ENCODE results near the gene SNRNP25.
"Not testable (repeated sequence)": the region's sequence is repeated elsewhere in the genome, so short reads cannot be mapped to it uniquely, and the experiment has no call there.

SNRNP25 gene

DNA sequence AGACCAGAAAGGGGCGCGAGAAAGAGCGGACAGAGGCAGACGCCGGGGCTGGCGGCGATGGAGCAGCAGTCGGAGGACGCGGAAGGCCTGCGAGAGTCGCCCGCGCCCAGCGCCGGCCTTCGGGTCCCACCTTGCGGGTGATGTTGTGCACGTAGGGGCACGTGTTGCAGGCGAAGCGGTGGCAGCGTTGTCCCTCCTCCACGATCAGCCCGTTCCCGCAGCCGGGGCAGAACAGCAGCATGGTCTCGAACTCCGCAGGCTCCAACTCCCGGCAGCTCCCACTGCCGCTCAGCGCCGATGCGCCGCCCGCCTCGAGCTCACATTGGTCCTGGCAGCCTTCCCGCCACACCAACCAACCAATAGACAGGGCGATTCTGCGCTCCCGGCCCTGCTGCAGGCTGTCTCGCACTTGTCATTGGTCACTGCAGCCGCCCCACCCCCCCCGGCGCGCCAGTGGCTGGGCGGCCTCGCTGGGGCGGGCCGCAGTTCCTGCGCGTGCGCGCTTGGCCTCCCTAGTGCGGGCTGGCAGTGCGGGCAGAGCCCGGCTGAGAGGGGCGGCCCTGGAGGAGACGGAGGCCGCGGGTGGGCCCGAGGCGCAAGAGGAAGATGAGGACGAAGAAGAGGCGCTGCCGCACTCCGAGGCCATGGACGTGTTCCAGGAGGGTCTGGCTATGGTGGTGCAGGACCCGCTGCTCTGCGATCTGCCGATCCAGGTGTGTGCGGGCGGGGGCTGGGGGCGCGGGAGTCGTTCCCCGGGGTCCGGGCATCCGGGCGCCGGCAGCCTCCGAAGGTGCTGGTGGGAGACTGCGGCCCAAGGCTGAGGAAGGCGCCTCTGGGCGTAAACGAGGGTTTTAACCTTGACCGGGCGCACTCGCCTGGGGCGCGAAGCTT is at the start of gene SNRNP25, which contains the start of gene POLR3K:
TSS of gene SNRNP25 (plus strand) at position 483 of the 891 bp plus-strand sequence. CDS start at position 672, 189 bp downstream.
TSS of gene POLR3K (minus strand) at position 263 of the 891 bp plus-strand sequence. CDS start at position 241, 22 bp downstream.
- peak within 1 kb of the TSS; percentile 93 for H3K4me3 ChIP-seq (ENCODE audit: low read depth, low read length)
- TF ChIP-seq, protein P1, sequence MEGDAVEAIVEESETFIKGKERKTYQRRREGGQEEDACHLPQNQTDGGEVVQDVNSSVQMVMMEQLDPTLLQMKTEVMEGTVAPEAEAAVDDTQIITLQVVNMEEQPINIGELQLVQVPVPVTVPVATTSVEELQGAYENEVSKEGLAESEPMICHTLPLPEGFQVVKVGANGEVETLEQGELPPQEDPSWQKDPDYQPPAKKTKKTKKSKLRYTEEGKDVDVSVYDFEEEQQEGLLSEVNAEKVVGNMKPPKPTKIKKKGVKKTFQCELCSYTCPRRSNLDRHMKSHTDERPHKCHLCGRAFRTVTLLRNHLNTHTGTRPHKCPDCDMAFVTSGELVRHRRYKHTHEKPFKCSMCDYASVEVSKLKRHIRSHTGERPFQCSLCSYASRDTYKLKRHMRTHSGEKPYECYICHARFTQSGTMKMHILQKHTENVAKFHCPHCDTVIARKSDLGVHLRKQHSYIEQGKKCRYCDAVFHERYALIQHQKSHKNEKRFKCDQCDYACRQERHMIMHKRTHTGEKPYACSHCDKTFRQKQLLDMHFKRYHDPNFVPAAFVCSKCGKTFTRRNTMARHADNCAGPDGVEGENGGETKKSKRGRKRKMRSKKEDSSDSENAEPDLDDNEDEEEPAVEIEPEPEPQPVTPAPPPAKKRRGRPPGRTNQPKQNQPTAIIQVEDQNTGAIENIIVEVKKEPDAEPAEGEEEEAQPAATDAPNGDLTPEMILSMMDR (IDR thresholded peaks at IDR 0.05; ENCODE audit: insufficient read depth, low read length, missing control alignments) = no peak
- DNase-seq (ENCODE audit: low read depth, low spot score) = peak; percentile 79
- ChIA-PET POLR2A (interaction anchor here (0.5 to 1.0 kb wide), 4 partner anchors 15 to 285 kb away, joined by 3 to 4 read pairs (median 4); no protein-coding TSS in a partner anchor), CTCF (interaction anchor here (1.0 to 2.1 kb wide), 3 partner anchors 10 to 43 kb away, joined by 3 to 19 read pairs (median 6); no protein-coding TSS in a partner anchor)

DNA sequence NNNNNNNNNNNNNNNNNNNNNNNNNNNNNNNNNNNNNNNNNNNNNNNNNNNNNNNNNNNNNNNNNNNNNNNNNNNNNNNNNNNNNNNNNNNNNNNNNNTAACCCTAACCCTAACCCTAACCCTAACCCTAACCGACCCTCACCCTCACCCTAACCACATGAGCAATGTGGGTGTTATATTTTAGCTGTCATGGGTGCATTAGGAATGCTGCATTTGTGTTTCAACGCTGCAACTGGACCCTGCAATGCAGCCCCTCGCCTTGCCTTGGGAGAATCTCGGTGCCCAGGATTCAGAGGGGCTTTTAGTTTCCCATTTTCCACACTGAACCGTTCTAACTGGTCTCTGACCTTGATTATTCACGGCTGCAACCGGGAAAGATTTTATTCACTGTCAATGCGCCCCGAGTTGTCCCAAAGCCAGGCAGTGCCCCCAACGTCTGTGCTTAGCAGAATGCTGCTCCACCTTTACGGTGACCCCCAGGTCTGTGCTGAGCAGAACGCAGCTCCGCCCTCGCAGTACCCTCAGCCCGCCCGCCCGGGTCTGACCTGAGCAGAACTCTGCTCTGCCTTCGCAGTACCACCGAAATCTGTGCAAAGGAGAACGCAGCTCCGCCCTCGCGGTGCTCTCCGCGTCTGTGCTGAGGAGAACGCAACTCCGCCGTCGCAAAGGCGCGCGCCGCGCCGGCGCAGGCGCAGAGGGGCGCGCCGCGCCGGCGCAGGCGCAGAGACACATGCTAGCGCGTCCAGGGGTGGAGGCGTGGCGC is 43.5 kb upstream of the SNRNP25 start:
- no peak for DNase-seq (ENCODE audit: low read depth, low spot score)
- H3K4me3 ChIP-seq (ENCODE audit: low read depth, low read length) = peak overlapping the region; percentile 46
- TF ChIP-seq, protein P1 (IDR thresholded peaks at IDR 0.05; ENCODE audit: insufficient read depth, low read length, missing control alignments) = no peak
- CTCF ChIA-PET = no interaction called here
- POLR2A ChIA-PET = no interaction called here

DNA sequence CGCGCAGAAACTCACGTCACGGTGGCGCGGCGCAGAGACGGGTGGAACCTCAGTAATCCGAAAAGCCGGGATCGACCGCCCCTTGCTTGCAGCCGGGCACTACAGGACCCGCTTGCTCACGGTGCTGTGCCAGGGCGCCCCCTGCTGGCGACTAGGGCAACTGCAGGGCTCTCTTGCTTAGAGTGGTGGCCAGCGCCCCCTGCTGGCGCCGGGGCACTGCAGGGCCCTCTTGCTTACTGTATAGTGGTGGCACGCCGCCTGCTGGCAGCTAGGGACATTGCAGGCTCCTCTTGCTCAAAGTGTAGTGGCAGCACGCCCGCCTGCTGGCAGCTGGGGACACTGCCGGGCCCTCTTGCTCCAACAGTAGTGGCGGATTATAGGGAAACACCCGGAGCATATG is 42.9 kb upstream of the SNRNP25 start:
- H3K4me3 ChIP-seq (ENCODE audit: low read depth, low read length); DNase-seq (ENCODE audit: low read depth, low spot score); CTCF ChIA-PET; POLR2A ChIA-PET: not testable (repeated sequence)
- TF ChIP-seq, protein P1 (IDR thresholded peaks at IDR 0.05; ENCODE audit: insufficient read depth, low read length, missing control alignments) = peak; percentile 38

DNA sequence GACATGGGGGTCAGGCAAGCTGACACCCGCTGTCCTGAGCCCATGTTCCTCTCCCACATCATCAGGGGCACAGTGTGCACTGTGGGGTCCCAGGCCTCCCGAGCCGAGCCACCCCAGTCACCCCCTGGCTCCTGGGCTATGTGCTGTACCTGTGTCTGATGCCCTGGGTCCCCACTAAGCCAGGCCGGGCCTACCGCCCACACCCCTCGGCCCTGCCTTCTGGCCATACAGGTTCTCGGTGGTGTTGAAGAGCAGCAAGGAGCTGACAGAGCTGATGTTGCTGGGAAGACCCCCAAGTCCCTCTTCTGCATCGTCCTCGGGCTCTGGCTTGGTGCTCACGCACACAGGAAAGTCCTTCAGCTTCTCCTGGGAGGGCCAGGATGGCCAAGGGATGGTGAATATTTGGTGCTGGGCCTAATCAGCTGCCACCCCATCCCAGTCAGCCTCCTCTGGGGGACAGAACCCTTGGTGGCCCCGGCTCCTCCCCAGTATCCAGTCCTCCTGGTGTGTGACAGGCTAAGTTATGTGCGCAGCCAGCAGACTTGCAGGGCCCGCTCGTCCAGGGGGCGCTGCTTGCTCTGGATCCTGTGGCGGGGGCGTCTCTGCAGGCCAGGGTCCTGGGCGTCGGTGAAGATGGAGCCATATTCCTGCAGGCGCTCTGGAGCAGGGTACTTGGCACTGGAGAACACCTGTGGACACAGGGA is 36.4 kb upstream of the SNRNP25 start:
- DNase-seq (ENCODE audit: low read depth, low spot score); POLR2A ChIA-PET; CTCF ChIA-PET: not testable (repeated sequence)

DNA sequence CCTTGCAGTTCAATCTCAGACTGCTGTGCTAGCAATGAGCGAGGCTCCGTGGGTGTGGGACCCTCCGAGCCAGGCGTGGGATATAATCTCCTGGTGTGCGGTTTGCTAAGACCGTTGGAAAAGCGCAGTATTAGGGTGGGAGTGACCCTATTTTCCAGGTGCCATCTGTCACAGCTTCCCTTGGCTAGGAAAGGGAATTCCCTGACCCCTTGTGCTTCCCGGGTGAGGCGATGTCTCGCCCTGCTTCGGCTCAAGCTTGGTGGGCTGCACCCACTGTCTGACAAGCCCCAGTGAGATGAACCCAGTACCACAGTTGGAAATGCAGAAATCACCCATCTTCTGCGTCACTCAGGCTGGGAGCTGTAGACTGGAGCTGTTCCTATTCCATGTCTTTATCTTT is 32.7 kb upstream of the SNRNP25 start:
- not testable (repeated sequence) for DNase-seq (ENCODE audit: low read depth, low spot score)

More for the DNA sequence above, 36.4 kb upstream of the SNRNP25 start:
- not testable (repeated sequence) for H3K4me3 ChIP-seq (ENCODE audit: low read depth, low read length)

DNA sequence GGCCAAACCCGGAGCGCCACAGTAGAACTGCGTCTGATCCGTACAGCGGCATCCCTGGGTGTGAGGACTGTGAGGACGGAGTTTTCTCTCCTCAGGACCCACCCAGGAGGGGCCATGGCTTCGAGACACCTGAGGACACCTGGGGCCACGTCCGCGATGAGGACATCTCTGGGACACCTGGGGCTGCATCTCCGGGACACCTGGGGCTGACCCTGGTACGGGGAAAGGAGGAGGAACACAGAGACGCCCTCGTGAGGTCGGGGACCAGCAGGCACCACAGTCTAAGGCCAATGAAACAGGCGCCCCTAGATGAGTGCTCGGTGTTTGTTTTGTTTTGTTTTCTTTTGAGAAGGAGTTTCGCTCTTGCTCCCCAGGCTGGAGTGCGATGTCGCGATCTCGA is 29.5 kb upstream of the SNRNP25 start:
- DNase-seq (ENCODE audit: low read depth, low spot score); CTCF ChIA-PET; POLR2A ChIA-PET; H3K4me3 ChIP-seq (ENCODE audit: low read depth, low read length): not testable (repeated sequence)

More for the DNA sequence above, 32.7 kb upstream of the SNRNP25 start:
- H3K4me3 ChIP-seq (ENCODE audit: low read depth, low read length); CTCF ChIA-PET; POLR2A ChIA-PET: not testable (repeated sequence)

DNA sequence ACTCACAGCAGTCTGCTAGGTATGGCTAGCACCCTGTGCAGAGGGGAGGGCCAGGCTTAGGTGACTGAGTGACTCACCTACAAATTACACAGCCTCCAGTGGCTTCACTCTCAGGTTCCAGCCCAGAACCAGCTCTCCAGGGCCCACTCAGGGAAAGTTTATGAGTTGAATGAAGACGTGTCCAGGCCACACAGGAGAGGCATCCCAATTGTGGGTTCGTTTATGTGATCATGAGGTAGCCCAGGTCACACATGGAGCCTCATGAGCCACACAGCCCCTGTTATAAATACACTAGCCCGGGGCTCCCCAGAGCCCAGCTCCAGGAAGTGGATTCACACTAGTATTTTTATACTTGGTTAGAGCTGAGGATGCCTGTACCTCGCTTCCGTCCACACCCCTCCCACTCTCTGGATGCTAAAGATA is 27.7 kb upstream of the SNRNP25 start:
- H3K4me3 ChIP-seq (ENCODE audit: low read depth, low read length); POLR2A ChIA-PET; DNase-seq (ENCODE audit: low read depth, low spot score); CTCF ChIA-PET: not testable (repeated sequence)

DNA sequence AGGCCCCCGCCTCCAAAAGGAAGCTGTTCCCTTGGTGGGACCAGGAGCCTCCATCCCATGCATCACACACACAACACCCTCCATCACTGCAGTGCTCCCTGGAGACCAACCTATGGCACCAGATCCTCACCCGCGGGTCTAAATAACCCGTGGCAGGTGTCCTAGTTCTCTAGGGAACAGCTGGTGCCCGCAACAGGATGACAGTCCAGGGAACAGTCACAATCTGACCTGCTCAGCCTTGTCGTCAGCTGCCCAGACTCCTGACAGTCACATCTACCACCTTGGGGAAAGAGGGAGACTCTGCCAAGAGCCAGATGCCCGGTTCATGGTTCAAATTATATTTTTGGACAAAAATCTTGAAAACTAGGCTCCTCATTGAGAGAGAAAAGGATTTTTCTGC is 23.0 kb upstream of the SNRNP25 start:
- POLR2A ChIA-PET; CTCF ChIA-PET; H3K4me3 ChIP-seq (ENCODE audit: low read depth, low read length); DNase-seq (ENCODE audit: low read depth, low spot score): not testable (repeated sequence)

DNA sequence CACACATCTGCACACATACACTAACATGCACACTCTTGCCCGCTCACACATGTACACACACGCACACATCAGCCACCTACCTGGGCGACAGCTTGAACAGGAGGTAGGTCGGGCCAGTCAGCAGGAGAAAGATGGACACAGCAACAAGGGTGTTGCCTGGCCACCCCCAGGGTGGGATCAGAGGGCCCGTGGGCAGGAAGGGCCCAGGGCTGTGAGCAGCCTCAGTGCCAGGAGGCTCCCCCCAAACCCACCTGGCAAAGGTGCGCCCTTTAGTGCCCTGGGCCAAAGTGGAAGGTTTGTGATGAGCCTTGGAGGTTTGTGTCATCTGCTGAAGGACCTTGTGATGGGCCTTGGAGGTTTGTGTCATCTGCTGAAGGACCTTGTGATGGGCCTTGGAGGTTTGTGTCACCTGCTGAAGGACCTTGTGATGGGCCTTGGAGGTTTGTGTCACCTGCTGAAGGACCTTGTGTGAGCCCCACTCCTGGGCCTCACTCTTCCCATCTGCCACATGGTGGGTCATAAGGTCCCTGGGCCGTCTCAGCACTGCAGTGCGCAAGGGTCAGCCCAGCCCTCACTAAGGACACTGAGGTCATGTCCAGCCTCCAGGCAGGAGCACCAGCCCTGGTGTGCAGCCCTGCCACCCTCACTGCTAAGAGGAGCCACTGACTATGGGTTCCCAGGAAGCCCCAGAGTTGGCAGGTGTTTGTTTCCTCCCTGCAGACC is 20.3 kb upstream of the SNRNP25 start:
- H3K4me3 ChIP-seq (ENCODE audit: low read depth, low read length); DNase-seq (ENCODE audit: low read depth, low spot score); CTCF ChIA-PET; POLR2A ChIA-PET: not testable (repeated sequence)
